ENCODE data around the gene NOS3.
A peak's percentile ranks its signal among the peaks of the same experiment; 100 is the strongest.

The NOS3 gene

DNA sequence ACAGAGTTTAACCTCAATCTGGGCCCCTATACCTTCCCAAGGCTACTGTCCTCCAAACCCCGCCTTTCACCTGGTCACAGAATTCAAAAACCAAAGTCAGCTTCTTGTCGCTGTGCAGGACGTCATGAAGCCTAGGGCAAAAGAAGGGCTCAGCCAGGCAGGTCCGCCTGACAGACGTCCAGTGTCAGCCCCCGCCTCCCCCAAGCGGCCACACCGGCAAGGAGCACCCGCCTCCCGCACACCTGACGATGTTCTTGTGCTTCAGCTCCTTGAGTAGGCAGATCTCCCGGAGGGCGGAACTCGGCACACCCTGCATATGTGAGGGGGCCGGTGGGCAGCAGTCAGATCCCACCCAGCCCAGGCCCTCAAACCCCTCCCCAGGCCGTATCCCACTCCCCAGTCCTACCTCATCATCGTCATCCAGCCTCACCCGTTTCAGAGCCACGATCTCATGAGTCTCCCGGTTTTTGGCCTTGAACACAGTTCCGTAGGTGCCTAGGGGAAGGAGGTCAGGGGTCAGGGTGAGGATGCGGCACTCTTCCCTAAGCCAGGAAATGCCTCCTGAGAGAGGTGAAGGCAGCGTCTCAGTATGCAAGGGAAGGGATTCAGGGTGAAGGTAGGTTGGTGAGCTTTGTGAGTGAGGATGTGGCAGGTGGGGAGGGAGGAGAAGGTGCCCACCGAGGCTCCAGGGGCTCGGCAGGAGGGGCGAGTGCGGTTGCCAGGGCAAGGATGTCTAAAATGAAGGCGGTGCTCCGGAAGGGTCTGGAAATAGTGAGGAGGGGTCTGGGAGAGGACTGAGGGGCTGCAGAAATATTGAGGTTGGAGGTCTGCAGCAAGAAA, 66.1 kb downstream of the NOS3 start:
- H3K27ac ChIP-seq (ENCODE audit: poor library complexity, severe bottlenecking) = no peak overlapping the region
- H3K27me3 ChIP-seq (ENCODE audit: insufficient read depth, poor library complexity, severe bottlenecking) = no peaks in the 10 kb centered on the region
- no peaks in the 10 kb centered on the region for H3K36me3 ChIP-seq (ENCODE audit: low read depth)
- peak overlapping the region; percentile 48 for H3K4me3 ChIP-seq (ENCODE audit: severe bottlenecking)
- peaks cover 15% of the 10 kb centered on the region for H3K4me1 ChIP-seq (ENCODE audit: insufficient read depth, poor library complexity, severe bottlenecking)
- DNase-seq (ENCODE audit: low spot score) (no peak), ATAC-seq (ENCODE audit: low read depth) (no peak)
- TF ChIP-seq, protein P1, sequence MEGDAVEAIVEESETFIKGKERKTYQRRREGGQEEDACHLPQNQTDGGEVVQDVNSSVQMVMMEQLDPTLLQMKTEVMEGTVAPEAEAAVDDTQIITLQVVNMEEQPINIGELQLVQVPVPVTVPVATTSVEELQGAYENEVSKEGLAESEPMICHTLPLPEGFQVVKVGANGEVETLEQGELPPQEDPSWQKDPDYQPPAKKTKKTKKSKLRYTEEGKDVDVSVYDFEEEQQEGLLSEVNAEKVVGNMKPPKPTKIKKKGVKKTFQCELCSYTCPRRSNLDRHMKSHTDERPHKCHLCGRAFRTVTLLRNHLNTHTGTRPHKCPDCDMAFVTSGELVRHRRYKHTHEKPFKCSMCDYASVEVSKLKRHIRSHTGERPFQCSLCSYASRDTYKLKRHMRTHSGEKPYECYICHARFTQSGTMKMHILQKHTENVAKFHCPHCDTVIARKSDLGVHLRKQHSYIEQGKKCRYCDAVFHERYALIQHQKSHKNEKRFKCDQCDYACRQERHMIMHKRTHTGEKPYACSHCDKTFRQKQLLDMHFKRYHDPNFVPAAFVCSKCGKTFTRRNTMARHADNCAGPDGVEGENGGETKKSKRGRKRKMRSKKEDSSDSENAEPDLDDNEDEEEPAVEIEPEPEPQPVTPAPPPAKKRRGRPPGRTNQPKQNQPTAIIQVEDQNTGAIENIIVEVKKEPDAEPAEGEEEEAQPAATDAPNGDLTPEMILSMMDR (IDR thresholded peaks at IDR 0.05; ENCODE audit: poor library complexity, severe bottlenecking) = no peak
- H3K9me3 ChIP-seq (ENCODE audit: severe bottlenecking) = no peaks in the 10 kb centered on the region

DNA sequence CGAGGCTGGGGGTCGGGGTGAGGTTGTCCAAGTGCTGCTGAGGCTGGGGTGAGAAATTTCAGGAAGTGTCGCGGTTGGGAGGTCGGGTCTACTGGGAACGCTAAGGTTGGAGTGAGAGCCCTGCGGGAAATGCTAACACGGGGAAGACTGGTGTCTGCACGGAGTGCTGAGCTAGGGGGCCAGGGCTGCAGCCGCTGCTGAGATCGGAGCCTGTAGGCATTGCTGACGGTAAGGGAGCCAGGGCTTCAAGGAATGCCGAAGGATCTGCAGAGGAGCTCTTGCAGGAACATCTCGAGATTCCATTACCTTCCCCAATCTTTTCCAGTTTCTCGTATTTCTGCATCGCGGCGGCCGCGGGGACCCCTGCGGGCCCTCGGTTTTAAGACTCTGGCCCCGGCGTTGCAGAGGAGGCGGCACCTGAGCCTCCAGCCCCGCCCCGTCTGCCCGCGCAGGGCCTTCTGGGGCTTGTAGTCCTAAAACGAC, 66.7 kb downstream of the NOS3 start, which contains the start of gene CDK5:
TSS of gene CDK5 (minus strand) at position 392 of the 483 bp plus-strand sequence. CDS start at position 343, 49 bp downstream.
- H3K27ac ChIP-seq (ENCODE audit: poor library complexity, severe bottlenecking) = peak within 1 kb of the TSS; percentile 86

DNA sequence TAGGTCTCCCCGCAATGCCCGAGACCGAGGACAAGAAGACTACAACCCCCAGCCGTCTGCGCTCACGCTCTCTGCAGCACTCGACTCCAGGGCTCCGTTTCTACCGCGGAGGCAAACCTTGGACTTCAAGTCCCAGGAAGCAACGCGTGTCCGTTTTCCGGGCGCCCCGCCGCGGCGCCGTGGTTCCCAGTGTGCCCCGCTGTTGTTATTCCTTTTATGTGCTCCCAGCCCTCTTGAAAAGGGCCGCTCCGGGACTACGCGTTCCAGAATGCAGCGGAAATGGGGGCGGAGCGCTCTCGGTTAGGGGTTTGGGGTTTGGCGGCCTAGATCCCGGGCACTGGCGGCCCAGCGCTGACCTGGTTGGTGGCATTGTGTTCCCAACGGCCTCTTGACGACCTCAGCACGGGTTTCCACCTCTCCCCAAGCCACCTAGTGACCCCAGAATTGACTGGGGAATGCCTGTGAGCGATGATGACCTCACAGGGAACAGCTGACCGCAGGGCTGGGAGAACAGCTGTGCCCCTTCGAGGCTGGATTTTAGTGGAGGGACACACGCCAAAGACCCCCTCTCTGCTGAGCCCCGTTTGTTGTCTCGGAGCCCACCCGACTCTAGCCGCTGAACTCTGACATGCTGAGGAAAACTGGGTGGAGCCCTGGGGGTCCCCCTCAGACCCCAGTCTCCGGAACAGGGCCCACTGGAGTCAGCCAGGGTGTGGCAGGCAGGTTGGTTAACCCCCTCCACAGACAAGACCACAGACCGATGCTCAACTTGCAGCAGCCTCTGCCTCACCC, 67.4 kb downstream of the NOS3 start:
- DNase-seq (ENCODE audit: low spot score) (peak; percentile 99), ATAC-seq (ENCODE audit: low read depth) (peak; percentile 89)
- Histone ChIP-seq H3K9me3 (ENCODE audit: severe bottlenecking) (no peaks in the 10 kb centered on the region), H3K4me3 (ENCODE audit: severe bottlenecking) (peak overlapping the region; percentile 48), H3K4me1 (ENCODE audit: insufficient read depth, poor library complexity, severe bottlenecking) (peaks cover 25% of the 10 kb centered on the region), H3K27me3 (ENCODE audit: insufficient read depth, poor library complexity, severe bottlenecking) (no peaks in the 10 kb centered on the region), H3K36me3 (ENCODE audit: low read depth) (no peaks in the 10 kb centered on the region), H3K27ac (ENCODE audit: poor library complexity, severe bottlenecking) (peak overlapping the region; percentile 86)
- TF ChIP-seq, protein P1 (IDR thresholded peaks at IDR 0.05; ENCODE audit: poor library complexity, severe bottlenecking) = no peak

More for the DNA sequence above, 66.7 kb downstream of the NOS3 start, which contains the start of gene CDK5:
- Histone ChIP-seq H3K27me3 (ENCODE audit: insufficient read depth, poor library complexity, severe bottlenecking) (no peaks in the 10 kb centered on the region), H3K4me3 (ENCODE audit: severe bottlenecking) (peak within 1 kb of the TSS; percentile 48), H3K36me3 (ENCODE audit: low read depth) (no peaks in the 10 kb centered on the region), H3K9me3 (ENCODE audit: severe bottlenecking) (no peaks in the 10 kb centered on the region), H3K4me1 (ENCODE audit: insufficient read depth, poor library complexity, severe bottlenecking) (peaks cover 21% of the 10 kb centered on the region)
- peak; percentile 9 for ATAC-seq (ENCODE audit: low read depth)
- TF ChIP-seq, protein P1 (IDR thresholded peaks at IDR 0.05; ENCODE audit: poor library complexity, severe bottlenecking) = no peak
- DNase-seq (ENCODE audit: low spot score) = no peak

DNA sequence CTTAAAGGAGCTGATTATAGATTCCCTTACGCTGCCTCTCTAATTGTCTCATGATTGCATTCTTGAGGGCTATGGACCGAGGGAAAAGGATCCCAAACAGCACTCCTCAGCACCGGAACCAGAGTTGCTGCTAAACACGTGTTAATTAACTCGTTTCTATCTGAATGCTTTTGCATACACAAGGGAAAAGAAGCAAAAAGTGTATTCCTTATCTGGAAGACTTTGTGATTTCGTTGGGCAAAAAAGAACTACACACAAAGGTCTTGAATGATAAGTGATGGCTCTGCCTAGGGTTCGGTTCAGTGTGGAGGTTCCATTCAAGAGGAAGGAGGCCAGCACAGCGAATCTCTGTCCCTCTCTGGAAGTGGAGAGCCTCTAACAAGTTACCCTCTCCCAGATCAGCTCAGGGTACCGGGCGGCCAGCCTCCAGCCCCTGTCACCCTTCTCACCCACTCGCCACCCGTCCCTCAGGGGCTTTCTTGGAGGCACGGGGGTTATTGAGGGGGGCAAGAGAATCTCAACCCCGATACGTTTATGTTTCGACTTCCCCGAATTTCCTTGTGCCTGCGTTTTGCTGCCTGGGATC, 68.1 kb downstream of the NOS3 start:
- Histone ChIP-seq H3K36me3 (ENCODE audit: low read depth) (peaks cover 6% of the 10 kb centered on the region; the same call in 1 of the 2 replicates), H3K27ac (ENCODE audit: poor library complexity, severe bottlenecking) (peak overlapping the region; percentile 86), H3K9me3 (ENCODE audit: severe bottlenecking) (no peaks in the 10 kb centered on the region), H3K27me3 (ENCODE audit: insufficient read depth, poor library complexity, severe bottlenecking) (no peaks in the 10 kb centered on the region), H3K4me1 (ENCODE audit: insufficient read depth, poor library complexity, severe bottlenecking) (peaks cover 28% of the 10 kb centered on the region), H3K4me3 (ENCODE audit: severe bottlenecking) (peak overlapping the region; percentile 48)
- ATAC-seq (ENCODE audit: low read depth) (no peak), DNase-seq (ENCODE audit: low spot score) (no peak)
- TF ChIP-seq, protein P1 (IDR thresholded peaks at IDR 0.05; ENCODE audit: poor library complexity, severe bottlenecking) = no peak

All from RWPE2 (cell line).